KMS-11 (cell line): ENCODE results near the gene GALNT9.

Experiments used
- H2AFZ ChIP-seq: fragments of 200-600 bp; sonication (generic); 2 replicates; pipeline ENCODE4 v1.6.1; 2016; ENCODE audit warnings: antibody characterized with exemption, mixed run types, low read depth
- H3K27ac ChIP-seq: fragments of 200-600 bp; sonication (generic); 2 replicates; pipeline ENCODE4 v1.6.1; 2016; ENCODE audit warnings: mild to moderate bottlenecking, mixed run types
- H3K27me3 ChIP-seq: fragments of 200-600 bp; sonication (generic); 2 replicates; pipeline ENCODE4 v1.6.1; 2017; ENCODE audit warnings: mild to moderate bottlenecking, low read depth, mixed run types, moderate library complexity; ENCODE audit not compliant: insufficient read depth
- H3K36me3 ChIP-seq: fragments of 200-600 bp; sonication (generic); 2 replicates; pipeline ENCODE4 v1.6.1; 2017; ENCODE audit warnings: mild to moderate bottlenecking, mixed run types; ENCODE audit not compliant: insufficient read depth
- H3K4me1 ChIP-seq: fragments of 200-600 bp; sonication (generic); 2 replicates; pipeline ENCODE4 v1.6.1; 2016; ENCODE audit warnings: mild to moderate bottlenecking, low read depth, mixed run types; ENCODE audit not compliant: poor library complexity, severe bottlenecking
- H3K4me2 ChIP-seq: fragments of 200-600 bp; sonication (generic); 2 replicates; pipeline ENCODE4 v1.7.0; 2016; ENCODE audit warnings: mild to moderate bottlenecking, mixed run types
- H3K4me3 ChIP-seq: fragments of 200-600 bp; sonication (generic); IDR thresholded peaks from 2 replicates; pipeline ENCODE4 v1.6.1; 2017; ENCODE audit warnings: low read depth, low read length, mixed read lengths; ENCODE audit not compliant: insufficient read depth
- H3K79me2 ChIP-seq: fragments of 200-600 bp; sonication (generic); 2 replicates; pipeline ENCODE4 v1.6.1; 2016; ENCODE audit warnings: low read depth, mixed run types; ENCODE audit not compliant: insufficient read depth
- H3K9ac ChIP-seq: fragments of 200-600 bp; sonication (generic); 2 replicates; pipeline ENCODE4 v1.6.1; 2016; ENCODE audit warnings: mild to moderate bottlenecking, mixed run types
- H4K20me1 ChIP-seq: fragments of 200-600 bp; sonication (generic); 2 replicates; pipeline ENCODE4 v1.6.1; 2016; ENCODE audit warnings: mild to moderate bottlenecking, mixed run types; ENCODE audit not compliant: insufficient read depth
- TF ChIP-seq, protein P1 (sequence below): fragments of 200-600 bp; sonication (generic); conservative IDR thresholded peaks from 2 replicates; pipeline ENCODE4 v1.6.1; 2017; ENCODE audit warnings: low read depth, mild to moderate bottlenecking, antibody characterized with exemption, low read length, moderate library complexity, mixed read lengths

GALNT9 gene

DNA sequence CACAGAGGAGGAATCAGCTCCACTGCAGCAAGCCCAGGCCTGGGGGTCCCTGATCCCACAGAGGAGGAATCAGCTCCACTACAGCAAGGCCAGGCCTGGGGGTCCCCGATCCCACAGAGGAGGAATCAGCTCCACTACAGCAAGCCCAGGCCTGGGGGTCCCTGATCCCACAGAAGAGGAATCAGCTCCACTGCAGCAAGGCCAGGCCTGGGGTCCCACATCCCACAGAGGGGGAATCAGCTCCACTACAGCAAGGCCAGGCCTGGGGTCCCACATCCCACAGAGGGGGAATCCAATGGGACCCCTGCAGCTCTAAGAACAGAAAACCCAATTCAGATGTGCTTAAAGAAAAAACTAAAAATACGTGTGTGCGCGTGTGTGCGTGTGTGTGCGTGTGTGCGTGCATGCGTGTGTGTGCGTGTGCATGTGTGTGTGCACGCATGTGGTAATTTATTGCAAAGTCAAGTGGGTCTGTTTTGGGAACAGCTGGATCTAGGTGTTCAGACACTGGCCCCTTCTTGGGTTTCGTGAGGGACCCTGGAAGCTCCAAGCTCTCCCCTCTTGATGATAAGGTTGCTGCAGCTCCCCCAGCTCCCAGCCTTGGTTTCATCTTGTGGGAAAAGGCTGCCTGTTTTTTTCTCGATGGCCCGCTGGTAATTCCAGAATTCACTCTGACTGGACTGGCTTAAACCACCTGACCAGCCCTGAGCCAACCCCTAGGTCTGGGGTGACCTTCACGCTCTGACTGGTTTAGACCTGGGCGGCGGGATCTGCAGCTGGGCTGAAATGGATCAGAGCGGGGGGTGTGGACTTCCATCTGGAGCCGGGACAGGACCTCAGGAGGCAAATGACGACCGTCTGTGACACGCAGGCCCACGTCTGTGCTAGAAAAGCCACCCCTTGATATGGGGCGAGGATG, 47.1 kb downstream of the GALNT9 start:
- no peaks in the 10 kb centered on the region for H3K36me3 ChIP-seq
- no peak overlapping the region for H3K27ac ChIP-seq
- TF ChIP-seq, protein P1, sequence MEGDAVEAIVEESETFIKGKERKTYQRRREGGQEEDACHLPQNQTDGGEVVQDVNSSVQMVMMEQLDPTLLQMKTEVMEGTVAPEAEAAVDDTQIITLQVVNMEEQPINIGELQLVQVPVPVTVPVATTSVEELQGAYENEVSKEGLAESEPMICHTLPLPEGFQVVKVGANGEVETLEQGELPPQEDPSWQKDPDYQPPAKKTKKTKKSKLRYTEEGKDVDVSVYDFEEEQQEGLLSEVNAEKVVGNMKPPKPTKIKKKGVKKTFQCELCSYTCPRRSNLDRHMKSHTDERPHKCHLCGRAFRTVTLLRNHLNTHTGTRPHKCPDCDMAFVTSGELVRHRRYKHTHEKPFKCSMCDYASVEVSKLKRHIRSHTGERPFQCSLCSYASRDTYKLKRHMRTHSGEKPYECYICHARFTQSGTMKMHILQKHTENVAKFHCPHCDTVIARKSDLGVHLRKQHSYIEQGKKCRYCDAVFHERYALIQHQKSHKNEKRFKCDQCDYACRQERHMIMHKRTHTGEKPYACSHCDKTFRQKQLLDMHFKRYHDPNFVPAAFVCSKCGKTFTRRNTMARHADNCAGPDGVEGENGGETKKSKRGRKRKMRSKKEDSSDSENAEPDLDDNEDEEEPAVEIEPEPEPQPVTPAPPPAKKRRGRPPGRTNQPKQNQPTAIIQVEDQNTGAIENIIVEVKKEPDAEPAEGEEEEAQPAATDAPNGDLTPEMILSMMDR, result no peak
- no peaks in the 10 kb centered on the region for H3K79me2 ChIP-seq
- H3K4me2 ChIP-seq, result no peak overlapping the region
- H3K9ac ChIP-seq, result no peak overlapping the region
- H4K20me1 ChIP-seq, result no peaks in the 10 kb centered on the region
- no peaks in the 10 kb centered on the region for H3K4me1 ChIP-seq
- no peaks in the 10 kb centered on the region; the same call in 1 of the 2 replicates for H3K27me3 ChIP-seq
- no peak overlapping the region for H3K4me3 ChIP-seq
- H2AFZ ChIP-seq, result no peak overlapping the region

DNA sequence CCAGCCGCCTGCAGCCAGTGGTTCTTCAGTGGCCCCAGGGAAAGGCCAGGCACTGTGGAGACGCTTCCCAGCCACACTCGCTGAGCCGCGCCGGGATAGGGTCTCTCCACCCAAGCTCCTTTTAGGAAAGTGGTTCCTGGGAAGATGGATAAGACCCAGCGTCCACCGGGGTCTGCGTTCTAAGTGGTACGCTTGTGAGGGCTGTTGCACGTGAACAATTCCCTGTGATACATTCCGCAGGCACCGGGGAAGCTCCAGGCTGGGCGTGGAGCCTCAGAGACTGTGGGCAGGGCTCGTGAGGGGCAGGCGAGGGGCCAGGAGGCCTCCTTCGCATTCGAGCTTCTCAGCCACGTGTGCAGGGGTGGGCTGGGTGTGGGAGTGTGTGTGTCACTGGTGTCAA, 48.4 kb downstream of the GALNT9 start:
- H3K27me3 ChIP-seq, result no peaks in the 10 kb centered on the region; the same call in 1 of the 2 replicates
- H3K9ac ChIP-seq, result no peak overlapping the region
- TF ChIP-seq, protein P1, result no peak
- H3K27ac ChIP-seq, result no peak overlapping the region
- H2AFZ ChIP-seq, result no peak overlapping the region
- no peaks in the 10 kb centered on the region for H4K20me1 ChIP-seq
- no peaks in the 10 kb centered on the region for H3K36me3 ChIP-seq
- H3K4me1 ChIP-seq, result no peaks in the 10 kb centered on the region
- H3K79me2 ChIP-seq, result no peaks in the 10 kb centered on the region
- no peak overlapping the region for H3K4me2 ChIP-seq
- no peak overlapping the region for H3K4me3 ChIP-seq

- no peak overlapping the region for H3K9ac ChIP-seq
- H2AFZ ChIP-seq, result no peak overlapping the region
- TF ChIP-seq, protein P1, result no peak
- H3K4me1 ChIP-seq, result no peaks in the 10 kb centered on the region
- no peak overlapping the region for H3K27ac ChIP-seq
- no peaks in the 10 kb centered on the region for H4K20me1 ChIP-seq
- no peak overlapping the region for H3K4me3 ChIP-seq
- H3K79me2 ChIP-seq, result no peaks in the 10 kb centered on the region
- no peaks in the 10 kb centered on the region; the same call in 1 of the 2 replicates for H3K27me3 ChIP-seq
- no peaks in the 10 kb centered on the region for H3K36me3 ChIP-seq
- H3K4me2 ChIP-seq, result no peak overlapping the region
Measured at GRCh38 chr12:132280406-132280805, 49.0 kb downstream of the GALNT9 start.

DNA sequence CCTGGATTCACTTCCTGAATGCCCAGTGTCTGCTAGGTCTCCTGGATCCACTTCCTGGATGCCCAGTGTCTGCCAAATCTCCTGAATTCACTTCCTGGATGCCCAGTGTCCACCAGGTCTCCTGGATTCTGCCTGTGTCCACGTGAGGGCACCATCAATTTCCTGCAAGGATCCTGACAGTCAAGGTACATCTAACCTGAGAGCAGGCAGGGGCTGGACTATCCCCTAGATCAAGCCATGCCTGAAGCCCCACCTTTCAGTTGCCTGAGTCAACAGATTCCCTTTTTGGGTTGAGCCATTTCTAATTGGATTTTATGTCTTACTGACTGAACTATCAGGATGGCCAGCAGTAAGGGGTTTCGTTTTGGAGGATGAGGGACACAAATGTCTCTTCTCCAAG, 49.5 kb downstream of the GALNT9 start:
- H3K27me3 ChIP-seq, result no peaks in the 10 kb centered on the region; the same call in 1 of the 2 replicates
- H3K4me1 ChIP-seq, result no peaks in the 10 kb centered on the region
- no peak overlapping the region for H3K4me2 ChIP-seq
- H4K20me1 ChIP-seq, result no peaks in the 10 kb centered on the region
- no peak overlapping the region for H3K4me3 ChIP-seq
- H2AFZ ChIP-seq, result no peak overlapping the region
- no peak overlapping the region for H3K27ac ChIP-seq
- H3K36me3 ChIP-seq, result no peaks in the 10 kb centered on the region
- H3K9ac ChIP-seq, result no peak overlapping the region
- TF ChIP-seq, protein P1, result no peak
- no peaks in the 10 kb centered on the region for H3K79me2 ChIP-seq
